ENCODE data around the gene CFL1. TPM values are rescaled to one million over a fixed set of nuclear protein-coding genes. Genes with fewer than 3 reads are reported as not detected.

The CFL1 gene
- total RNA-seq, 2 donors from 2014 or later = 654 to 731 TPM

- no peak for DNase-seq (ENCODE audit: low spot score)
These were observed 33.5 kb upstream of the CFL1 start for GRCh38 chr11:65891219-65892136.

GRCh38 chr11:65890324-65891218, 32.6 kb upstream of the CFL1 start, which contains the start of gene CCDC85B:
CCDC85B (plus strand) TSS chr11:65890673; CDS start chr11:65890784, 111 bp downstream.
- Histone ChIP-seq H3K27ac (peak within 1 kb of the TSS; percentile 89 to 93), H3K36me3 (no peaks in the 10 kb centered on the region), H3K9me3 (no peaks in the 10 kb centered on the region), H3K27me3 (replicated peaks; ENCODE audit: insufficient read depth) (no peaks in the 10 kb centered on the region), H3K4me3 (peak within 1 kb of the TSS; percentile 52 to 73), H3K4me1 (replicated peaks) (peaks cover 17% of the 10 kb centered on the region)
- peak; percentile 98 for DNase-seq (ENCODE audit: low spot score)
- WGBS = under 1% methylated on average over 79 of the region's 94 CpGs
- intact Hi-C loops (cut with DNase I) = loop anchor here (1.0 kb wide), 1 partner anchor 28 kb away; no protein-coding TSS in a partner anchor
- peak; percentile 90 for TF ChIP-seq POLR2AphosphoS5 (IDR thresholded peaks at IDR 0.05)
- peak in 3 of 4 experiments; percentile 5 to 43 (median 34) for TF ChIP-seq CTCF (IDR thresholded peaks at IDR 0.05)
- TF ChIP-seq POLR2A (IDR thresholded peaks at IDR 0.05) = peak; percentile 88

More at GRCh38 chr11:65891219-65892136, 33.5 kb upstream of the CFL1 start:
- intact Hi-C loops (cut with DNase I) = no loop called here
- no peak for TF ChIP-seq POLR2A (IDR thresholded peaks at IDR 0.05)
- TF ChIP-seq POLR2AphosphoS5 (IDR thresholded peaks at IDR 0.05) = no peak
- TF ChIP-seq CTCF (IDR thresholded peaks at IDR 0.05) = no peak
- no peaks in the 10 kb centered on the region for H3K9me3 ChIP-seq
- H3K27ac ChIP-seq = peak overlapping the region; percentile 89 to 93
- no peaks in the 10 kb centered on the region for H3K27me3 ChIP-seq (replicated peaks; ENCODE audit: insufficient read depth)
- peaks cover 17% of the 10 kb centered on the region for H3K4me1 ChIP-seq (replicated peaks)
- no peaks in the 10 kb centered on the region for H3K36me3 ChIP-seq
- 14% methylated on average over 44 of the region's 57 CpGs for WGBS
- H3K4me3 ChIP-seq = peak overlapping the region; percentile 52 to 73

- Histone ChIP-seq H3K36me3 (no peaks in the 10 kb centered on the region), H3K4me3 (peak within 1 kb of the TSS; percentile 54 to 58), H3K27me3 (replicated peaks; ENCODE audit: insufficient read depth) (no peaks in the 10 kb centered on the region), H3K27ac (peak within 1 kb of the TSS; percentile 89 to 93), H3K4me1 (replicated peaks) (peaks cover 17% of the 10 kb centered on the region), H3K9me3 (no peaks in the 10 kb centered on the region)
- peak; percentile 80 for TF ChIP-seq POLR2A (IDR thresholded peaks at IDR 0.05)
- TF ChIP-seq CTCF (IDR thresholded peaks at IDR 0.05) = peak; percentile 83 to 99 (median 96)
- TF ChIP-seq POLR2AphosphoS5 (IDR thresholded peaks at IDR 0.05) = peak; percentile 96
- under 1% methylated on average over 54 of the region's 57 CpGs for WGBS
- intact Hi-C loops (cut with DNase I) = loop anchor here (2.0 kb wide), 2 partner anchors 31 to 73 kb away; partner anchors contain the start of gene SART1
- peak; percentile 97 for DNase-seq (ENCODE audit: low spot score)
These were observed 30.3 kb upstream of the CFL1 start, which contains the start of gene FIBP for GRCh38 chr11:65888163-65888814. FIBP (minus strand) TSS chr11:65888471; CDS start chr11:65888418, 53 bp downstream.

GRCh38 chr11:65887723-65888162, 29.8 kb upstream of the CFL1 start:
- H3K4me1 ChIP-seq (replicated peaks) = peaks cover 17% of the 10 kb centered on the region
- no peaks in the 10 kb centered on the region for H3K9me3 ChIP-seq
- H3K4me3 ChIP-seq = peak overlapping the region; percentile 54 to 58
- H3K27ac ChIP-seq = peak overlapping the region; percentile 89 to 93
- WGBS = 2% methylated on average over 18 of the region's 23 CpGs
- no peak for DNase-seq (ENCODE audit: low spot score)
- intact Hi-C loops (cut with DNase I) = loop anchor here (2.0 kb wide), 2 partner anchors 31 to 73 kb away; partner anchors contain the start of gene SART1
- H3K27me3 ChIP-seq (replicated peaks; ENCODE audit: insufficient read depth) = no peaks in the 10 kb centered on the region
- no peaks in the 10 kb centered on the region for H3K36me3 ChIP-seq
- TF ChIP-seq CTCF (IDR thresholded peaks at IDR 0.05) (no peak), POLR2A (IDR thresholded peaks at IDR 0.05) (no peak), POLR2AphosphoS5 (IDR thresholded peaks at IDR 0.05) (no peak)
